GM12801 (cell line): ENCODE data around the gene GGACT.

Experiments
- TF ChIP-seq, protein P1 (sequence below): IDR thresholded peaks from one replicate; pipeline ENCODE4 v1.5.1; 2011; ENCODE audit warnings: control low read depth; ENCODE audit not compliant: insufficient read length; ENCODE audit errors: extremely low read depth

Gene GGACT

DNA sequence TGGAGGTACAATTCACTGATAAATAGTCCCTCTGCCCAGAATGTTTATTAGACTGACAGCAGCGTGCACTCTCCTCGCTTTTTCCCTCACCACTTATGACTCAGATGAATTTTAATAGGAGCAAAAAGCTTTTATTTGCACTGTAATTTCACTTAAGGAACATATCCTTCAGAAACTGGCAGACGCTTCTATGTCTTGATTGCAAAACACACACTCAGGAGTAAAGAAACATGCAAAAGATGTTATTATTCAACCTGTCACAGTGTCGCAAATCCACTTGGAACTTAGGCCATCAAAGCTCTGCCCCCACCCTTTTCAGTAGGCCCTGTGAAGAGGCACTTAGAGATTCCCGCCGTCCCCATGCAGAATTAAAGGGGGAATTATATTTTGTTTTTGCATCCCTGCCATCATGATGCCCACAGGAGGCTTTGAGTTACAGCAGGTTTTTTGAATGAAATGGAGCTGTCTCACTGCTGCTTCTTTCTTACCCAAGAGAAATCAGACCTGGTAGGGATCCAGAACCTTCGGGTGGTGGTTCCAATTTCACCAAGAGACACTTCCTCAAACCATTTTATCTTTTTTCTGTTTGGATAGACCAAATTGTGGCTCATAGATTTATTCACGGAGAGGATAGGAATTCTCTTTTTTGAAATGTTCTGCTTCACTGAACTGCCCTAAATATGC, 74.5 kb downstream of the GGACT start:
- TF ChIP-seq, protein P1, sequence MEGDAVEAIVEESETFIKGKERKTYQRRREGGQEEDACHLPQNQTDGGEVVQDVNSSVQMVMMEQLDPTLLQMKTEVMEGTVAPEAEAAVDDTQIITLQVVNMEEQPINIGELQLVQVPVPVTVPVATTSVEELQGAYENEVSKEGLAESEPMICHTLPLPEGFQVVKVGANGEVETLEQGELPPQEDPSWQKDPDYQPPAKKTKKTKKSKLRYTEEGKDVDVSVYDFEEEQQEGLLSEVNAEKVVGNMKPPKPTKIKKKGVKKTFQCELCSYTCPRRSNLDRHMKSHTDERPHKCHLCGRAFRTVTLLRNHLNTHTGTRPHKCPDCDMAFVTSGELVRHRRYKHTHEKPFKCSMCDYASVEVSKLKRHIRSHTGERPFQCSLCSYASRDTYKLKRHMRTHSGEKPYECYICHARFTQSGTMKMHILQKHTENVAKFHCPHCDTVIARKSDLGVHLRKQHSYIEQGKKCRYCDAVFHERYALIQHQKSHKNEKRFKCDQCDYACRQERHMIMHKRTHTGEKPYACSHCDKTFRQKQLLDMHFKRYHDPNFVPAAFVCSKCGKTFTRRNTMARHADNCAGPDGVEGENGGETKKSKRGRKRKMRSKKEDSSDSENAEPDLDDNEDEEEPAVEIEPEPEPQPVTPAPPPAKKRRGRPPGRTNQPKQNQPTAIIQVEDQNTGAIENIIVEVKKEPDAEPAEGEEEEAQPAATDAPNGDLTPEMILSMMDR: no peak

DNA sequence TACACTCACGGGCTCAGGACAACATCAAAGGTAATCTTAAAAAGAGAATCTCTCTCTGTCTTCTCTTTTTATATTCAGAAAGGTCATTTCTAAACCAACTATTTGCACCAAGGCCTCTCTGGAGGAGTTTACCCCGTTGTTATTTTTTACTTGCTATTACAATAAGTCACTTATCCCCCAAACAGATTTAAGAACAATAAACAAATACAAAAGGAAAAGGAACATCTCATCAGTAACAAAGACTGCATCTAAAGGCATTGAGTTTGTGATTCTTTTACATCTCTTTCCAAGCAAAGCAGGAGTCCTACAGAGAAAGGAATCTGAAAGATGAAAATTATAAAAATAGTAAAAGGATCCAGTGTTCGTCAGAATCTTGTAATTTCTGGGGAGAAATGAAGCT, 75.4 kb downstream of the GGACT start:
- TF ChIP-seq, protein P1: no peak

DNA sequence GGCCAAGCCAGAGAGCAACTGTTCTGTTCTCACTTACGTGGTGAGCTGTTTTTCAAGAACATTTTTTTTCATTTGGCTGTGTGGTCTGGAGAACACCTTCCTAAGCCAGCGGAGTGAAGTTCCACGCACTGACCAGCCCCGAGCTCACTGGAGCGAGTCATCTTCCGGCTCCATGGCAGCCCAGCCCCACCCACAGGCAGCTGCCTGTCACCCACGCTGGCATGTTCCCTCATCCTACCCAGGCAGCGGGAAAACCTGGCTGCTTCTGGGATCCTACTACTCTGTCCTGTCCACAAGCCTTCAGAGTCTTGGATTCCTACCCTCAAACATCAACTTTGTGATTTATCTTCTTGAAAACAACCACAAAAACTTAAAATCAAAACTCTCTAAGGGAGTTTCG, 76.2 kb downstream of the GGACT start:
- TF ChIP-seq, protein P1: no peak

DNA sequence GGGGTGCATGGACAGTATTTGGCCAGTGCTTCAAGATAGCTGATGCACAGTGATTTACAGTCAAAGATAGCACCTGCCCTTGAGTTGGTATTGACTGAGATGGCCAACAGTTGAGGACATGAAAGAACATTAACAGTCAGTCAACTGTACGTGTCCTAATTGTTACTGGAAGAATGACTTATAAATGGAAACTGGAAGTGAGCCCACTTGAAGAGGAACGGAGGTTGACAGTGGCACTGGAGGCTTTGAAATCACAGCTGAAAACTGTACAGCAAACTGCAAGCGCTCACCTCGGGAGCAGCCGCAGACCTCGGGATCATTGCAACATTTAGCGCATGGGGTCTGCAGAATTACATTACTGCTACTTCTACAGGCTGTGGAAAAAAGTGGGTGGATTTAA, 77.1 kb downstream of the GGACT start:
- TF ChIP-seq, protein P1: no peak

DNA sequence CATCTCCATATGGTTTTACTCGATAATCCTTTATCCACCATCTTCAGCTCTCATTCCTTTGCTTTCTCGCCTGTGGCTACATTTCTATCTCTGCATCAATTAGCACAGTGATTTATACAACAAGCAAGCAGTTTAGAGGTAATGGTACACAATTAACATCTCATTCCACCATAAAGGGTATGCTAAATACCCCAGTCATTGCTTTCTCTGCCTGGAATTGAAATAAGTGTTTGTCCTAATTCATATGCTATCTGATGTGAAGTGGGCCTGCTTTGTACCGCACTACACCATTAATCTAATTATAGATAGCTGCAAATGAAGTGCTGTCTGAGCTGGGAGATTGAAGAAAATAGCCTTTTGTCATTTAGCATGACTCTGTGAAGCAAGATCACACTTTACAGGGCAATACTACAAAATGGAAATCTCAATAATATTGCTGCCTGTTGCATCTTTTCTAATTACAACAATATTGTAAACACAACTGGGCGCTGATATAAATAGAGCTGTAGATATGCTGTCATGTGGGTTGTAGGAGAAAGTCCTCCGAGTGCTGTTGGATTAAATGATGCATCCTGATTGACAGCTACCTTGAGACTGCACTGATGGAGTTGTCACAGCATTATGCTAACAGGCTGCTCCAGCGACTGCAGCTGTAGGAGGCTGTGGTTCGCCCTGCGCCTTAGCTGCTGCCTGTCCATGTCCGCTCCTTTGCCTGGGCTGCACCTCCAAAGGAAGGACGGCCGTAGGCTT, 78.2 kb downstream of the GGACT start:
- TF ChIP-seq, protein P1: no peak

DNA sequence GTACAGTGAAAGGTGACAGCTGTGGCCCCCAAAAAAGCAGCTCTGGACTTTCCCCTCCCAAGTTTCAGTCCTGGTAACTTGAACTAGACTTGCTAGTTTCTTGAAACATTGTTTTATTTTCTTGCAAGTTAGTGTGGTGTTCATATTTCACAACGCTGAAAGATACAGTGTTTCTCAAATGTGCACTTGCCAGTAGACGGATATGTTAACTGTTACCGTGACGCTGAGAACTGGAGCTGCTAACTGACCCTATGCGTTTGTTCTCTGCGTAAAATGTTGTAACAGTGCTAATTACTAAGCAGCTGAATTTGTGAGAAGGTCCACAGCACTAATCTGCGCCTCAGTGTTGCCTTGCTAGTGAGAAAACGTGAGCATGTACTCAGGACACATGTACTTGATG, 79.6 kb downstream of the GGACT start:
- TF ChIP-seq, protein P1: no peak

DNA sequence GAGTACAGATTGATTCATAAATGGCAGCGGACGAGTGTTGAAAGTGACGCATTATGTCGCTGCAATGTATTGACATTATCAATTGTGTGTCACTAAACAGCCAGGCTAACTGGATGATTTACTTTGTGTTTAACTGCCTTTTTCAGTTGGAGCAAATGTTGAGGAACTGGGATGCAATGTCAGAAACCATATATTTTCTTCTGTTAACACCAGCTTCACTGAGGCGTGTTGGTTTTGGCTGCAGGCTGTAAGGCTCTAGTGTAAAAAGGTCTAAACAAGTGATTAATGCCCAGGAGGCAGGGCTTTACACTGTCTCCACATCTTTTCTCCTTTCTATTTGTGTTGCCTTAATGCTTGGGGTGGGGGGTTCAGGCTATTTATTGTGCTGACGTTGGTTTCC, 80.1 kb downstream of the GGACT start:
- TF ChIP-seq, protein P1: no peak
